Measurements from ENCODE around the gene TNFSF13.
"Not testable (repeated sequence)": the region's sequence is repeated elsewhere in the genome, so short reads cannot be mapped to it uniquely, and the experiment has no call there.

TNFSF13 gene

DNA sequence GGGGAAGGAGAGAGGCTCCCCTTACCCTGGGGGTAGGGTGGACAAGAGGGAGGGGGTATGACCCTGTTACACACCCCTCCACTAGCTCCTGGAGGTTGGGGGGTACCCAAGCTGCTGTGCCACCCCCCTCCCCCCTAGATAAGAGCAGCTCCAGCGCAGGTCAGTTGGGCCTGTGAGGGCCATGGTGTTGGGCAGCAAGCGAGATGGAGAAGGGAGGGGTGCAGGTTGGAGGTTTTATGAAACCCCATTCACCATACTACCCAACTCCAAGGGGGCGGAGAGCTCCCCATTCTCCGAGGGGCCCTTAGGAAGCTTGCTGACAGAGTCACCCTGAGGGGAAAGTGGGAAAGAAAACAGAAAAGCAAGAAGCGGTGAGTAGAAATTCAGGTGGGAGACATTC lies 33.0 kb downstream of the TNFSF13 start:
- no peak for DNase-seq (ENCODE audit: low read depth in 2 of 2)

- DNase-seq (ENCODE audit: low read depth in 2 of 2) = no peak
Measured at GRCh38 chr17:7592422-7593021, 34.0 kb downstream of the TNFSF13 start.

- DNase-seq (ENCODE audit: low read depth in 2 of 2) = no peak
Measured at GRCh38 chr17:7593296-7593695, 34.7 kb downstream of the TNFSF13 start.

GRCh38 chr17:7597561-7597960 lies 39.0 kb downstream of the TNFSF13 start:
- DNase-seq (ENCODE audit: low read depth in 2 of 2) = not testable (repeated sequence)

DNA sequence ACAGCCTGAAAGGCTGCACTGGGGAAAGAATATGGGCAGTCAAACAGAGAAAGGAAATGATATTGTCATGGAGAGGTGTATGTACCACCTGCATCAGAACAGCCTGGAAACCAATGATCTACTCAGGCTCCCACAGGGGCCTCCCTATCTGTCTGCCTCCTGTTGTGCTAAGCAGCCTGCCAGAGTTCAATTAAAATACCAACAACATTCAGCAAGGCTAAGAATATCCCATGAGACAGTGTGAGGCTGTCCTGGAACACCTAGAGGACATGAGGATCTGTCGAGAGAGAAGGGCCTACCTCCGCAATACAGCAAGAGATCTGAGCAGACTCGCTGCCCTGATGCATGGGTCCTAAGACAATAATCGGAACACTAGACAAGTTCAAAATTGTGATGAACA lies 47.7 kb downstream of the TNFSF13 start:
- DNase-seq (ENCODE audit: low read depth in 2 of 2) = no peak

- no peak for DNase-seq (ENCODE audit: low read depth in 2 of 2)
Measured at GRCh38 chr17:7610641-7611040, 52.1 kb downstream of the TNFSF13 start.
